T-cell (primary cell): ENCODE data around the gene PPP1R36. TPM values are rescaled to one million over a fixed set of nuclear protein-coding genes. Genes with fewer than 3 reads are reported as not detected.
"Not testable (repeated sequence)": the region's sequence is repeated elsewhere in the genome, so short reads cannot be mapped to it uniquely, and the experiment has no call there.

Experiments
- ATAC-seq, 4 experiments: fragments of 200-7000 bp in 3 of 4; fragments of 150-1000 bp in 1 of 4; cut with Tn5 transposase; replicated peaks in 1 of 4; 1 replicate in 3 of 4; 2 replicates in 1 of 4; pipeline ENCODE4 v1.10.0; 2021; ENCODE audit warnings: moderate library complexity in 3 of 4, mild to moderate bottlenecking in 2 of 4, moderate number of reproducible peaks in 1 of 4
- CTCF ChIA-PET, 2 donors: fragments of 300-600 bp; sonication (Branson Sonifier 250); formaldehyde crosslinking; loops; one replicate each; lab custom pipeline; 2022; ENCODE audit warnings: antibody characterized with exemption in 2 of 2; lab: Charles Lee
- POLR2A ChIA-PET, 2 donors: fragments of 300-600 bp; sonication (Branson Sonifier 250); formaldehyde crosslinking; loops; one replicate each; lab custom pipeline; 2022; ENCODE audit warnings: antibody characterized with exemption in 2 of 2; lab: Charles Lee
- DNase-seq, 35 experiments: peaks; one replicate each; pipeline versions ENCODE4 v3.0.0 to v3.0.0-alpha.2; 2013 to 2023
- H3K27ac ChIP-seq: one replicate; pipeline ENCODE4 v1.5.1; 2013; ENCODE audit warnings: low read length
- H3K27me3 ChIP-seq, 2 experiments: replicated peaks in 1 of 2; 1 replicate in 1 of 2; 2 replicates in 1 of 2; pipeline versions ENCODE4 v1.6.1 to v1.7.0; 2013; ENCODE audit warnings: low read length in 1 of 2, mixed read lengths in 1 of 2; ENCODE audit not compliant: control insufficient read depth in 2 of 2, insufficient read depth in 2 of 2; ENCODE audit errors: extremely low read depth in 1 of 2
- H3K36me3 ChIP-seq, 2 donors: 1 replicate in 1 of 2; 2 replicates in 1 of 2; pipeline versions ENCODE4 v1.6.1 to v1.7.0; 2013; ENCODE audit warnings: low read length in 1 of 2; ENCODE audit not compliant: control insufficient read depth in 2 of 2, insufficient read depth in 1 of 2; ENCODE audit errors: extremely low read depth in 1 of 2
- H3K4me1 ChIP-seq, 2 experiments: 1 replicate in 1 of 2; 2 replicates in 1 of 2; pipeline versions ENCODE4 v1.6.1 to v1.7.0; 2013; ENCODE audit warnings: low read length in 2 of 2, mixed read lengths in 1 of 2; ENCODE audit not compliant: insufficient read depth in 2 of 2, control insufficient read depth in 1 of 2; ENCODE audit errors: extremely low read depth in 1 of 2
- H3K4me3 ChIP-seq, 2 donors: 1 replicate in 1 of 2; 2 replicates in 1 of 2; pipeline versions ENCODE4 v1.5.1 to v1.7.0; 2013; ENCODE audit warnings: mild to moderate bottlenecking in 2 of 2, low read length in 1 of 2, moderate library complexity in 1 of 2; ENCODE audit not compliant: control insufficient read depth in 1 of 2; ENCODE audit errors: extremely low read depth in 1 of 2
- H3K9me3 ChIP-seq: 2 replicates; pipeline ENCODE4 v1.7.0; 2013
- H3K27ac Mint-ChIP-seq, 2 donors: one replicate each; pipeline ENCODE4 v1.8.0; 2020 to 2021; ENCODE audit warnings: mild to moderate bottlenecking in 2 of 2, mixed read lengths in 2 of 2
- H3K27me3 Mint-ChIP-seq, 2 donors: one replicate each; pipeline ENCODE4 v1.8.0; 2021 to 2022; ENCODE audit warnings: mixed read lengths in 2 of 2
- H3K36me3 Mint-ChIP-seq: one replicate; pipeline ENCODE4 v1.8.0; 2021; ENCODE audit warnings: mixed read lengths
- H3K4me1 Mint-ChIP-seq, 3 donors: one replicate each; pipeline ENCODE4 v1.8.0; 2020 to 2022; ENCODE audit warnings: mixed read lengths in 3 of 3, mild to moderate bottlenecking in 1 of 3
- H3K4me3 Mint-ChIP-seq, 3 donors: one replicate each; pipeline ENCODE4 v1.8.0; 2020 to 2022; ENCODE audit warnings: mild to moderate bottlenecking in 3 of 3, mixed read lengths in 3 of 3, moderate library complexity in 3 of 3
- H3K9me3 Mint-ChIP-seq, 3 donors: one replicate each; pipeline ENCODE4 v1.8.0; 2020 to 2022; ENCODE audit warnings: mixed read lengths in 3 of 3
- WGBS: methylation state at CpG from one replicate; pipeline ENCODE4 v1.1.5; 2013; ENCODE audit warnings: missing lambda C conversion rate; ENCODE audit not compliant: insufficient coverage; 5-methylcytosine and 5-hydroxymethylcytosine counted together
- total RNA-seq, 35 experiments: library from RNA in 6 of 35; stranded (reverse) in 6 of 35; fragments of 120-200 nt in 1 of 35; gene quantifications; one replicate each; pipeline versions ENCODE4 v1.2.1 to v1.2.4 and lab custom pipeline; 2013 to 2026

The PPP1R36 gene
- total RNA-seq, 5 donors from 2014 or later (not counting 1 experiment from before 2014, with no cell fraction given) = not detected

- H3K27me3 ChIP-seq = peaks cover 0 to 2% of the 10 kb centered on the region in 2 experiments
- H3K4me3 ChIP-seq = no peak overlapping the region
- CTCF ChIA-PET = no interaction called here
- Mint-ChIP-seq H3K4me3 (no peak overlapping the region), H3K27ac (no peak overlapping the region), H3K4me1 (no peaks in the 10 kb centered on the region), H3K36me3 (no peaks in the 10 kb centered on the region), H3K27me3 (peaks cover 0 to 1% of the 10 kb centered on the region in 2 donors), H3K9me3 (no peaks in the 10 kb centered on the region)
- no peaks in the 10 kb centered on the region for H3K9me3 ChIP-seq
- H3K4me1 ChIP-seq = no peaks in the 10 kb centered on the region
- POLR2A ChIA-PET = no interaction called here
- no peak for ATAC-seq
- no peaks in the 10 kb centered on the region for H3K36me3 ChIP-seq
- no CpG with 5 or more reads among the region's 1 CpG for WGBS
- H3K27ac ChIP-seq = no peak overlapping the region
- no peak for DNase-seq
Observed at GRCh38 chr14:64612021-64612380, 62.2 kb downstream of the PPP1R36 start.

GRCh38 chr14:64612971-64613666 lies 63.4 kb downstream of the PPP1R36 start:
- Histone ChIP-seq H3K36me3 (no peaks in the 10 kb centered on the region), H3K9me3 (no peaks in the 10 kb centered on the region), H3K4me1 (no peaks in the 10 kb centered on the region), H3K4me3 (no peak overlapping the region), H3K27ac (no peak overlapping the region), H3K27me3 (peaks cover 0 to 2% of the 10 kb centered on the region in 2 experiments)
- Mint-ChIP-seq H3K9me3 (no peaks in the 10 kb centered on the region), H3K36me3 (no peaks in the 10 kb centered on the region), H3K4me3 (no peak overlapping the region), H3K27ac (no peak overlapping the region), H3K4me1 (no peaks in the 10 kb centered on the region), H3K27me3 (peaks cover 0 to 2% of the 10 kb centered on the region in 2 donors)
- no peak for ATAC-seq
- DNase-seq = no peak
- 27% methylated on average over 1 of the region's 2 CpGs for WGBS
- CTCF ChIA-PET = interaction anchor here in 1 of 2 donors (1.3 kb wide), 1 partner anchor 24 kb away, joined by 3 read pairs; no protein-coding TSS in a partner anchor
- POLR2A ChIA-PET = no interaction called here

DNA sequence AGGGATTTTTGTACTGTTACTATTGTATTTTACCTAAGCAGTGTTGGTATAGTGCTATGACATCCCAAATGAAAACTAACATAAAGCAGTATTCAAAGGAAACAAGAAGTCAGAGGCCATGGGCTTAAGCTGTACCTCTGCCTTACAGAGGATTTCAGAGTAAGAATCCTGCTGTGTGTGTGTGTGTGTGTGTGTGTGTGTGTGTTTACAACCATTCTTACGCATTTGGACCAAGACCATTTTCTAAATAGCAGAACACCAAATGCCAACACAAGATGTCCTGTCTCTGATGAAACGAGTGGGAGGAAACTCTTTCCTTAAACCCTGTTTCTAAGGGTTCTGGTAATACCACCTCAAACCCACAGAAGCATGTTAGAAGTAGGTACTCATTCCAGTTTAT lies 64.4 kb downstream of the PPP1R36 start:
- no peaks in the 10 kb centered on the region for H3K9me3 ChIP-seq
- ATAC-seq (no peak), DNase-seq (no peak)
- ChIA-PET CTCF (no interaction called here), POLR2A (no interaction called here)
- H3K27me3 ChIP-seq = peaks cover 0 to 2% of the 10 kb centered on the region in 2 experiments
- Mint-ChIP-seq H3K36me3 (no peaks in the 10 kb centered on the region), H3K4me3 (no peak overlapping the region), H3K27me3 (peaks cover 0 to 2% of the 10 kb centered on the region in 2 donors), H3K9me3 (no peaks in the 10 kb centered on the region), H3K27ac (no peak overlapping the region), H3K4me1 (no peaks in the 10 kb centered on the region)
- no peak overlapping the region for H3K27ac ChIP-seq
- no peaks in the 10 kb centered on the region for H3K4me1 ChIP-seq
- no peaks in the 10 kb centered on the region for H3K36me3 ChIP-seq
- WGBS = no CpG with 5 or more reads among the region's 2 CpGs
- H3K4me3 ChIP-seq = no peak overlapping the region

GRCh38 chr14:64614805-64615391 lies 65.1 kb downstream of the PPP1R36 start:
- H3K9me3 ChIP-seq = no peaks in the 10 kb centered on the region
- Mint-ChIP-seq H3K27ac (no peak overlapping the region), H3K9me3 (no peaks in the 10 kb centered on the region), H3K36me3 (no peaks in the 10 kb centered on the region), H3K4me1 (no peaks in the 10 kb centered on the region), H3K27me3 (peaks cover 0 to 2% of the 10 kb centered on the region in 2 donors), H3K4me3 (no peak overlapping the region)
- no peaks in the 10 kb centered on the region for H3K4me1 ChIP-seq
- H3K4me3 ChIP-seq = no peak overlapping the region
- CTCF ChIA-PET = interaction anchor here in 1 of 2 donors (0.6 kb wide), 1 partner anchor 199 kb away, joined by 5 read pairs; no protein-coding TSS in a partner anchor
- H3K36me3 ChIP-seq = no peaks in the 10 kb centered on the region
- 96% methylated on average over 2 of the region's 7 CpGs for WGBS
- no peak for ATAC-seq
- no peak for DNase-seq
- POLR2A ChIA-PET = interaction anchor here in 1 of 2 donors (0.5 kb wide), 1 partner anchor 925 kb away, joined by 3 read pairs; no protein-coding TSS in a partner anchor
- H3K27ac ChIP-seq = no peak overlapping the region
- H3K27me3 ChIP-seq = peaks cover 0 to 2% of the 10 kb centered on the region in 2 experiments

- H3K27me3 ChIP-seq, H3K36me3 Mint-ChIP-seq, POLR2A ChIA-PET, H3K4me3 Mint-ChIP-seq, DNase-seq, H3K4me1 Mint-ChIP-seq, H3K9me3 ChIP-seq, ATAC-seq, H3K27ac ChIP-seq, H3K9me3 Mint-ChIP-seq, H3K4me1 ChIP-seq, H3K27ac Mint-ChIP-seq, H3K36me3 ChIP-seq, H3K4me3 ChIP-seq, H3K27me3 Mint-ChIP-seq: not testable (repeated sequence)
- CTCF ChIA-PET = interaction anchor here in 1 of 2 donors (0.6 kb wide), 1 partner anchor 61 kb away, joined by 3 read pairs; no protein-coding TSS in a partner anchor
- 40% methylated on average over 1 of the region's 8 CpGs for WGBS
Observed at GRCh38 chr14:64617872-64618408, 68.2 kb downstream of the PPP1R36 start.

DNA sequence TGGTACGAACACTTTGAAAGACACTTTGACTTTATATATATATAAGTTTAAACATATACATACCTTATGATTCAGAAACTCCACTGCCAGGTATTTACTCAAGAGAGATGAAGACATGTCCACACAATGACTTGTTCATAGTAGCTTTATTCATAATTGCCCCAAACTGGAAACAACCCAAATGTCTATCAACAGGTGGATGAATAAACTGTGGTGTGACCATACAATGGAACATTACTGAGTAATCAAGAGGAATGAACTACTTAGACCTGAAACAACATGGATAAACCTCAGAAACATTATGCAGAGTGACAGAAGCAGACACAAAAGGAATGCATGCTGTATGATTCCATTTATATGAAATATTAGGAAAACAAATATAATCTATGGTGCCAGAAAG lies 71.1 kb downstream of the PPP1R36 start:
- H3K4me1 Mint-ChIP-seq = peaks cover 0 to 5% (median 5%) of the 10 kb centered on the region in 3 donors
- CTCF ChIA-PET = no interaction called here
- no peaks in the 10 kb centered on the region for H3K36me3 ChIP-seq

More for the DNA sequence above, 71.1 kb downstream of the PPP1R36 start:
- no peak overlapping the region for H3K27ac Mint-ChIP-seq
- Histone ChIP-seq H3K4me3 (no peak overlapping the region), H3K27ac (no peak overlapping the region), H3K9me3 (no peaks in the 10 kb centered on the region), H3K4me1 (peaks cover 0 to 6% of the 10 kb centered on the region in 2 experiments), H3K27me3 (peaks cover 0 to 3% of the 10 kb centered on the region in 2 experiments)
- WGBS = no CpG with 5 or more reads among the region's 1 CpG
- H3K27me3 Mint-ChIP-seq = peaks cover 0 to 2% of the 10 kb centered on the region in 2 donors
- ATAC-seq (no peak), DNase-seq (no peak)
- POLR2A ChIA-PET = interaction anchor here in 1 of 2 donors (0.7 kb wide), 1 partner anchor 158 kb away, joined by 3 read pairs; no protein-coding TSS in a partner anchor
- H3K9me3 Mint-ChIP-seq = no peaks in the 10 kb centered on the region
- no peak overlapping the region for H3K4me3 Mint-ChIP-seq
- no peaks in the 10 kb centered on the region for H3K36me3 Mint-ChIP-seq
